Activated naive CD8-positive, alpha-beta T cell (primary cell): ENCODE results near the gene ARL17B.
"Not testable (repeated sequence)": the region's sequence is repeated elsewhere in the genome, so short reads cannot be mapped to it uniquely, and the experiment has no call there.

Experiments
- H3K27ac Mint-ChIP-seq: one replicate; pipeline ENCODE4 v1.8.0; 2021; ENCODE audit warnings: mixed read lengths
- H3K27me3 Mint-ChIP-seq: one replicate; pipeline ENCODE4 v1.8.0; 2021; ENCODE audit warnings: mixed read lengths
- H3K36me3 Mint-ChIP-seq: one replicate; pipeline ENCODE4 v1.8.0; 2021; ENCODE audit warnings: mixed read lengths
- H3K4me1 Mint-ChIP-seq: one replicate; pipeline ENCODE4 v1.8.0; 2021; ENCODE audit warnings: low read depth, mixed read lengths
- H3K4me3 Mint-ChIP-seq: one replicate; pipeline ENCODE4 v1.8.0; 2021; ENCODE audit warnings: mild to moderate bottlenecking, mixed read lengths
- H3K9me3 Mint-ChIP-seq: one replicate; pipeline ENCODE4 v1.8.0; 2021; ENCODE audit warnings: low read depth, mixed read lengths

The ARL17B gene

DNA sequence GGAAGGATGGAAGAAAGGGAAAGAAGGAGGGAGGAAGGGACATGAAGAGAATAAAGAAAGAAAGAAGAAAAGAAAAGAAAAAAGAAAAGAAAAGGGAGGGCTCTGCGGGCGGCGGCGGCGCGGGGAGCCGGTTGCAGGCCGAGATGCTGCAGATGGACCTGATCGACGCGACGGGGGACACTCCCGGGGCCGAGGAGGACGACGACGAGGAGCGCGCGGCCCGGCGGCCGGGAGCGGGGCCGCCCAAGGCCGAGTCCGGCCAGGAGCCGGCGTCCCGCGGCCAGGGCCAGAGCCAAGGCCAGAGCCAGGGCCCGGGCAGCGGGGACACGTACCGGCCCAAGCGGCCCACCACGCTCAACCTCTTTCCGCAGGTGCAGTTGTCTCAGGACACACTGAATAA is 118.1 kb downstream of the ARL17B start:
- H3K27me3 Mint-ChIP-seq, H3K36me3 Mint-ChIP-seq, H3K27ac Mint-ChIP-seq, H3K9me3 Mint-ChIP-seq, H3K4me1 Mint-ChIP-seq, H3K4me3 Mint-ChIP-seq: not testable (repeated sequence)

DNA sequence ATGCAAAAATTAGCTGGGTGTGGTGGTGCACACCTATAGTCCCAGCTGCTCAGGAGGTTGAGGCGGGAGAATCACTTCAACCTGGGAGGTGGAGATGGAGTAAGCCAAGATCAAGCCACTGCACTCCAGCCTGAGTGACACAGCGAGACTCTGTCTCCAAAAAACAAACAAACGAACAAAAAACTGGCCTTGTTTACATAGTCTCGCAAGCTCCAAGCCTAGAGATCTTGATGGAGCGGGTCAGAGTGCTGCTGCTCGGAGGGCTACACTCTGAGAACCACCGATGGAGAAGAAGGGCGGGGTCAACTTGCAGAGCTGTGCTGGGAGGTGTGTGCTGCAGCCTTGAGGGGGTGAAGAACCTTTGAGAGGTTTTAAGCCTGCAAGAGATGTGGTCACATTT is 130.2 kb downstream of the ARL17B start:
- H3K36me3 Mint-ChIP-seq, H3K9me3 Mint-ChIP-seq: not testable (repeated sequence)

DNA sequence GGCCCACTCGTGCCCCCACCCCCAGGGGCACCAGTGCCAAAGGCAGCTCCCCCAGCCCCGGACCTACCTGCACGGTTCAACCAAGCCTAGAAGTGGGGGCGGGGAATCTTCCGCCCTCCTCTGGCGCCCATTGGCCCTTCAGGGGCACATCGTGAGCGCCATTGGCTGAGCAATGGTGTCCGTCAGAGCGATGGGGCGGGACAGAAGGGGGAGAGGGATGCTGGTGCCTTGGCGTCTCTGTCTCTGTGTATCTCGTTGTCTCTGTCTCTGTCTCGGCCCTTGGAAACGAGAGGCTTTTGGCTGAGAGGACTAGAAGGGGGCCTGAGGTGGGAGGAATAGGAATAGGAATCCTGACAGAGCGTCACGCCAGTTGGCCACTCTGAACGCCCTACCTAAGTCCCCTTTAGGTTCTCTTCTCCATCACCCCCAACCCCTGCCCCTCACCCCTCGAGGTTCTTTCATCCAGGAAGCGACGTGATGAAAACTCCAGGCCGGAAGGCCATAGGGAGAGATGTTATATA is 136.2 kb downstream of the ARL17B start:
- not testable (repeated sequence) for H3K9me3 Mint-ChIP-seq, H3K4me1 Mint-ChIP-seq, H3K27me3 Mint-ChIP-seq, H3K36me3 Mint-ChIP-seq
- Mint-ChIP-seq H3K4me3 (peak overlapping the region; percentile 92), H3K27ac (peak overlapping the region; percentile 67)

More for the DNA sequence above, 130.2 kb downstream of the ARL17B start:
- H3K4me3 Mint-ChIP-seq, H3K4me1 Mint-ChIP-seq, H3K27me3 Mint-ChIP-seq, H3K27ac Mint-ChIP-seq: not testable (repeated sequence)

DNA sequence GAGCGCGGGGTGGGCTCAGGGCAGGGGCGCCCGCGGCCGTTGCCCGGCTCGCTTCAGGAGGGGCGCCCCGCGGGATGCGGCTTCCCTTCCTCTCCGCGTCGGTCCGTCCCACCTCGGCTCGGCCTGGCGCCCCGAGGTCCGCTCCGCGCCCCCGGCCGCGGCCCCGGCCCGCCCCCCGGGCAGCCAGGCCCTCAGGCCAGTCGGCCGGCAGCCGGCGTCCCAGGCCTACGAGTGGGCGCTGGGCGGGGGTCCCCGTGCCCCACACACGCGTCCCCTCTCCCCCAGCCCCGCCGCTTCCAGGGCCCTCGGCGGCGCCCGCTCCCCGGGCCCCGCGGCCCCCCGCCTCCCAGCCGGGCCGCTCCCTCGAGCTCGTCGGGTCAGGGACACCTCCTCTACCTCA is 136.7 kb downstream of the ARL17B start:
- H3K9me3 Mint-ChIP-seq, H3K27ac Mint-ChIP-seq, H3K27me3 Mint-ChIP-seq, H3K4me1 Mint-ChIP-seq, H3K36me3 Mint-ChIP-seq: not testable (repeated sequence)
- H3K4me3 Mint-ChIP-seq: peak overlapping the region; percentile 92
